ENCODE measurements around the gene STXBP6.

STXBP6 gene

GRCh38 chr14:24891987-24892496, 157.9 kb downstream of the STXBP6 start:
- no peaks in the 10 kb centered on the region for H3K4me1 ChIP-seq (ENCODE audit: control insufficient read depth, low read length)
- TF ChIP-seq EZH2phosphoT487 (IDR thresholded peaks at IDR 0.05; ENCODE audit: borderline replicate concordance, low read length) (no peak), CTCF (IDR thresholded peaks at IDR 0.05; ENCODE audit: low read depth, low read length, poor library complexity, severe bottlenecking) (no peak)

DNA sequence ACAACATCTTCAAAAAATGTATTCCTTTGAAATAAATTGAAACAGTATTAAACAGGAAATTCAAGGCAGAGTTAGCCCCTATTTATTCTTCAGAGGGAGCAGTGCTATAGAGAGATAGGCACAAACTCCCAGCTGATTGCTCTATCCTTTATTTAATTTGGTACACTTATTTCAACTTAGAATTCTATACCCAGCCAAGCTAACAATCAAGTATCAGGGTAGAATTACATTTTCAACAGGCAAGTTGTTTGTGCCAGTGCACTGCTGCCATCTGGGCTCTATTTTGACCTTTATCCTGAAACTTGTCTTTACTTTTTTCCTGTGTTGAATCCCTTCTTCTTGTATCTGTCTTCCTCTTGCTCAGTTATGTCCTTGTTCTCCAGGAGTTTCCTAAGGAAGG, 159.2 kb downstream of the STXBP6 start:
- Histone ChIP-seq H3K4me1 (ENCODE audit: control insufficient read depth, low read length) (no peaks in the 10 kb centered on the region), H3K4me3 (ENCODE audit: low read length) (no peak overlapping the region), H3K27me3 (ENCODE audit: control insufficient read depth, low read length) (no peaks in the 10 kb centered on the region), H3K36me3 (ENCODE audit: control insufficient read depth, low read length) (no peaks in the 10 kb centered on the region), H3K4me2 (ENCODE audit: low read length) (no peak overlapping the region), H3F3A (ENCODE audit: control insufficient read depth, insufficient read depth) (no peaks in the 10 kb centered on the region), H3K9me3 (ENCODE audit: control insufficient read depth, insufficient read depth, low read length) (no peaks in the 10 kb centered on the region; the same call in 1 of the 2 replicates), H3K27ac (ENCODE audit: low read depth, low read length) (no peak overlapping the region), H3K9me2 (replicated peaks; ENCODE audit: control insufficient read depth, low read length) (no peaks in the 10 kb centered on the region; the same call in 1 of the 2 replicates), H4K20me1 (ENCODE audit: control insufficient read depth, insufficient read depth, low read depth, low read length) (no peaks in the 10 kb centered on the region), H3K79me2 (ENCODE audit: control insufficient read depth, low read length) (no peaks in the 10 kb centered on the region)
- TF ChIP-seq EZH2phosphoT487 (IDR thresholded peaks at IDR 0.05; ENCODE audit: borderline replicate concordance, low read length) (no peak), CTCF (IDR thresholded peaks at IDR 0.05; ENCODE audit: low read depth, low read length, poor library complexity, severe bottlenecking) (no peak)

More at GRCh38 chr14:24891987-24892496, 157.9 kb downstream of the STXBP6 start:
- no peaks in the 10 kb centered on the region for H3K79me2 ChIP-seq (ENCODE audit: control insufficient read depth, low read length)
- H3K36me3 ChIP-seq (ENCODE audit: control insufficient read depth, low read length) = no peaks in the 10 kb centered on the region
- H3K9me2 ChIP-seq (replicated peaks; ENCODE audit: control insufficient read depth, low read length) = no peaks in the 10 kb centered on the region; the same call in 1 of the 2 replicates
- H3K27ac ChIP-seq (ENCODE audit: low read depth, low read length) = no peak overlapping the region
- no peaks in the 10 kb centered on the region for H4K20me1 ChIP-seq (ENCODE audit: control insufficient read depth, insufficient read depth, low read depth, low read length)
- H3K4me2 ChIP-seq (ENCODE audit: low read length) = no peak overlapping the region
- no peaks in the 10 kb centered on the region for H3K27me3 ChIP-seq (ENCODE audit: control insufficient read depth, low read length)
- no peaks in the 10 kb centered on the region; the same call in 1 of the 2 replicates for H3K9me3 ChIP-seq (ENCODE audit: control insufficient read depth, insufficient read depth, low read length)
- H3K4me3 ChIP-seq (ENCODE audit: low read length) = no peak overlapping the region
- no peaks in the 10 kb centered on the region for H3F3A ChIP-seq (ENCODE audit: control insufficient read depth, insufficient read depth)

DNA sequence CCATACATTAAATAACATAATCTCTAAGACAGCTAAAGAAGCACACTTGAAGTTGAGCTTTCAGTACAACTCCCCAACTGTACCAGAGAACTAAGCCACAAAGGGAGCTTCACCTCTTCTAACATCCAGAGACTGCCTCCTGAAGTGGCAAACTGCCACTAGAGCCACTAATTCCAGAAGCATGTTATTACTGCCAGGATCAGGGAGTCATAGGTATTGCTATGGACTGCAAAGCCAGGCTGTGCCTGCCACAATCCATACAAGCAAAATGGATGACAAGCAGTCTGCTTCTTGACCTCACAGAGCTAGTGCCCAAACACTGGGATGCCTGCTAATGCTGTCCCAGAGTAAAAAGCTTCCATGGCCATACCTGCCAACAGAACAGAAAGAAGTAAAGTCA, 160.1 kb downstream of the STXBP6 start:
- Histone ChIP-seq H3K36me3 (ENCODE audit: control insufficient read depth, low read length) (no peaks in the 10 kb centered on the region), H4K20me1 (ENCODE audit: control insufficient read depth, insufficient read depth, low read depth, low read length) (no peaks in the 10 kb centered on the region), H3K4me2 (ENCODE audit: low read length) (no peak overlapping the region), H3K9me3 (ENCODE audit: control insufficient read depth, insufficient read depth, low read length) (no peaks in the 10 kb centered on the region; the same call in 1 of the 2 replicates), H3K9me2 (replicated peaks; ENCODE audit: control insufficient read depth, low read length) (no peaks in the 10 kb centered on the region; the same call in 1 of the 2 replicates), H3K27ac (ENCODE audit: low read depth, low read length) (no peak overlapping the region), H3K79me2 (ENCODE audit: control insufficient read depth, low read length) (no peaks in the 10 kb centered on the region), H3K27me3 (ENCODE audit: control insufficient read depth, low read length) (no peaks in the 10 kb centered on the region), H3K4me1 (ENCODE audit: control insufficient read depth, low read length) (no peaks in the 10 kb centered on the region), H3K4me3 (ENCODE audit: low read length) (no peak overlapping the region), H3F3A (ENCODE audit: control insufficient read depth, insufficient read depth) (no peaks in the 10 kb centered on the region)
- TF ChIP-seq CTCF (IDR thresholded peaks at IDR 0.05; ENCODE audit: low read depth, low read length, poor library complexity, severe bottlenecking) = no peak
- no peak for TF ChIP-seq EZH2phosphoT487 (IDR thresholded peaks at IDR 0.05; ENCODE audit: borderline replicate concordance, low read length)
